GM23248 (cell line): ENCODE measurements around the gene PLD1. TPM values are rescaled to one million over a fixed set of nuclear protein-coding genes. Genes with fewer than 3 reads are reported as not detected.

ENCODE experiments used
- DNase-seq: peaks from one replicate; pipeline ENCODE4 v3.0.0-alpha.2; 2015
- H2AFZ ChIP-seq: fragments of 200-600 bp; sonication (generic); 2 replicates; pipeline ENCODE4 v1.6.1; 2016; ENCODE audit warnings: antibody characterized with exemption
- H3F3A ChIP-seq: fragments of 200-600 bp; sonication (generic); 2 replicates; pipeline ENCODE4 v1.6.1; 2016; ENCODE audit warnings: mild to moderate bottlenecking, antibody characterized with exemption, mixed run types; ENCODE audit not compliant: insufficient read depth
- H3K27ac ChIP-seq: fragments of 200-600 bp; sonication (generic); 2 replicates; pipeline ENCODE4 v1.5.1; 2016; ENCODE audit warnings: mild to moderate bottlenecking
- H3K27me3 ChIP-seq: fragments of 200-600 bp; sonication (generic); replicated peaks from 2 replicates; pipeline ENCODE4 v1.6.1; 2016; ENCODE audit warnings: mild to moderate bottlenecking; ENCODE audit not compliant: insufficient read depth
- H3K36me3 ChIP-seq: fragments of 200-600 bp; sonication (generic); 2 replicates; pipeline ENCODE4 v1.6.1; 2016; ENCODE audit warnings: low read depth, mild to moderate bottlenecking
- H3K4me1 ChIP-seq: fragments of 200-600 bp; sonication (generic); 2 replicates; pipeline ENCODE4 v1.6.1; 2016; ENCODE audit warnings: mild to moderate bottlenecking; ENCODE audit not compliant: insufficient read depth
- H3K4me2 ChIP-seq: fragments of 200-600 bp; sonication (generic); one replicate; pipeline ENCODE4 v1.6.1; 2016; ENCODE audit warnings: mild to moderate bottlenecking; ENCODE audit not compliant: unreplicated experiment
- H3K4me3 ChIP-seq: fragments of 200-600 bp; sonication (generic); 2 replicates; pipeline ENCODE4 v1.5.1; 2016; ENCODE audit warnings: mild to moderate bottlenecking
- H3K79me2 ChIP-seq: fragments of 200-600 bp; sonication (generic); 2 replicates; pipeline ENCODE4 v1.6.1; 2016; ENCODE audit warnings: mild to moderate bottlenecking; ENCODE audit not compliant: insufficient read depth
- H3K9ac ChIP-seq: fragments of 200-600 bp; sonication (generic); 2 replicates; pipeline ENCODE4 v1.6.1; 2016; ENCODE audit warnings: mild to moderate bottlenecking
- H3K9me2 ChIP-seq: fragments of 200-600 bp; sonication (generic); 2 replicates; pipeline ENCODE4 v1.6.1; 2016; ENCODE audit warnings: mixed run types, mild to moderate bottlenecking, moderate library complexity; ENCODE audit not compliant: insufficient read depth
- H3K9me3 ChIP-seq: fragments of 200-600 bp; sonication (generic); one replicate; pipeline ENCODE4 v1.6.1; 2017; ENCODE audit warnings: low read depth
- H4K20me1 ChIP-seq: fragments of 200-600 bp; sonication (generic); 2 replicates; pipeline ENCODE4 v1.6.0; 2016; ENCODE audit not compliant: insufficient read depth
- EZH2 ChIP-seq: fragments of 200-600 bp; sonication (generic); IDR thresholded peaks from 2 replicates; pipeline ENCODE4 v1.6.1; 2018; ENCODE audit warnings: antibody characterized with exemption, mild to moderate bottlenecking; ENCODE audit not compliant: insufficient read depth, poor library complexity, severe bottlenecking
- EZH2phosphoT487 ChIP-seq: fragments of 200-600 bp; sonication (generic); IDR thresholded peaks from 2 replicates; pipeline ENCODE4 v1.6.1; 2018; ENCODE audit warnings: antibody characterized with exemption, moderate library complexity, mild to moderate bottlenecking, low read depth; ENCODE audit not compliant: insufficient read depth
- WGBS, 2 experiments: methylation state at CpG; one replicate each; pipeline ENCODE4 v1.1.6; 2015 to 2017; ENCODE audit warnings: low lambda C conversion rate in 2 of 2, low coverage in 1 of 2; ENCODE audit errors: missing lambda C conversion rate in 2 of 2; 5-methylcytosine and 5-hydroxymethylcytosine counted together
- in situ Hi-C: fragments of 300-500 bp; cut with MboI; formaldehyde crosslinking; loops from 2 replicates; pipeline ENCODE4 v1.15.0; 2020
- polyA plus RNA-seq: library from polyadenylated mRNA; unstranded; fragments of >200 nt; fragmentation: Nextera tagmentation; extraction: Ambion mirVana; gene quantifications from 2 replicates; pipeline ENCODE4 v1.2.1, GENCODE V29; 2016
- total RNA-seq: library from RNA; depleted of rRNA; stranded (reverse); fragments of >200 nt; shearing (Covaris generic); gene quantifications from 2 replicates; pipeline ENCODE4 v1.2.3, GENCODE V29; 2014

PLD1 gene
- total and polyA plus RNA-seq, 2 experiments from 2014 or later = 3.0 to 4.6 TPM

DNA sequence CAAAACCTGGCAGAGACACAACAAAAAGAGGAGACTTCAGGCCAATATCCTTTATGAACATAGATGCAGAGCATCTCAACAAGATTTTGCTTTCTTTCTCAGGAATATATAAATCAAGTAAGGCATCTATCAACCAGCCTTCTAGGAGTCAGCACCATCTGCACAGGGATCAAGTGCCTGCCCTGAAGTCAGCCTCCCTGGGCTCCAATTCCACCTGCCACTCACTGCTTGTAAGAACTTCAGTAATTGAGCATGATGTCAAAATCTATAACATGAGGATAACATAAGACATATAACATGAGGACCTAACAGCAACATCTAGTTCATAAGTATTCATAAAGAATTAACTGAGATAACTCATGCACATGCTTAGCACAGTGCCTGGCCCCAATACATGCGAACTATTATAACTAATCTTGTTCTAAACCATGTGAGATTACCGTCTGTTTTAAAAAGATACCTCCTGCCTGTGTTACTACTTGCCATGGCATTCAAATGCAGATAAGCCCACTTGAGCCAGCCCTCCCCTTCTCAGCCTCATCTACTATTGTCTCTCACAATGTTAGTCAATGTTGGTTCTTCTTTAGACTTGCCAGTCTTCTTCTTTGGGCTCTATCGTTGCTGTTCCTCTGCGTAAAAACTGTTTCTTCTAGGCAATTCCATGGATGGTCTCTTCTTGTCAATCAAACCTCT, 91.6 kb downstream of the PLD1 start:
- no peak overlapping the region for H3K27ac ChIP-seq
- no peaks in the 10 kb centered on the region for H4K20me1 ChIP-seq
- no peaks in the 10 kb centered on the region for H3K9me2 ChIP-seq
- no peaks in the 10 kb centered on the region for H3F3A ChIP-seq
- no peak overlapping the region for H3K4me2 ChIP-seq
- H3K9ac ChIP-seq = no peak overlapping the region
- WGBS, 2 experiments = 78 to 81% methylated on average over 4 of the region's 4 CpGs
- H3K79me2 ChIP-seq = no peaks in the 10 kb centered on the region
- no peak overlapping the region for H3K4me3 ChIP-seq
- H3K27me3 ChIP-seq = no peaks in the 10 kb centered on the region
- peaks cover 5% of the 10 kb centered on the region for H3K9me3 ChIP-seq
- DNase-seq = no peak
- H2AFZ ChIP-seq = no peak overlapping the region
- TF ChIP-seq EZH2 (no peak), EZH2phosphoT487 (no peak)
- H3K36me3 ChIP-seq = no peaks in the 10 kb centered on the region
- no peaks in the 10 kb centered on the region for H3K4me1 ChIP-seq
- in situ Hi-C loops = no loop called here

- Histone ChIP-seq H4K20me1 (no peaks in the 10 kb centered on the region), H3K9me2 (no peaks in the 10 kb centered on the region), H2AFZ (no peak overlapping the region), H3K9ac (no peak overlapping the region), H3K9me3 (peaks cover 5% of the 10 kb centered on the region), H3K27me3 (no peaks in the 10 kb centered on the region), H3K36me3 (no peaks in the 10 kb centered on the region), H3F3A (no peaks in the 10 kb centered on the region), H3K4me3 (no peak overlapping the region), H3K4me1 (no peaks in the 10 kb centered on the region), H3K79me2 (no peaks in the 10 kb centered on the region), H3K27ac (no peak overlapping the region), H3K4me2 (no peak overlapping the region)
- no peak for DNase-seq
- in situ Hi-C loops = no loop called here
- no peak for TF ChIP-seq EZH2
- 94 to 97% methylated on average over 2 of the region's 2 CpGs for WGBS, 2 experiments
Observed at GRCh38 chr3:171715155-171715554, 95.1 kb downstream of the PLD1 start.

- H3K4me1 ChIP-seq = no peaks in the 10 kb centered on the region
- H3K36me3 ChIP-seq = no peaks in the 10 kb centered on the region
- H3K4me3 ChIP-seq = no peak overlapping the region
- H3K9me2 ChIP-seq = no peaks in the 10 kb centered on the region
- WGBS, 2 experiments = 71 to 80% methylated on average over 8 of the region's 8 CpGs
- TF ChIP-seq EZH2 (no peak), EZH2phosphoT487 (no peak)
- no peaks in the 10 kb centered on the region for H3F3A ChIP-seq
- H4K20me1 ChIP-seq = no peaks in the 10 kb centered on the region
- H3K9ac ChIP-seq = no peak overlapping the region
- H2AFZ ChIP-seq = no peak overlapping the region
- no peak for DNase-seq
- H3K9me3 ChIP-seq = peaks cover 5% of the 10 kb centered on the region
- H3K27ac ChIP-seq = no peak overlapping the region
- no peaks in the 10 kb centered on the region for H3K27me3 ChIP-seq
- no peak overlapping the region for H3K4me2 ChIP-seq
- in situ Hi-C loops = no loop called here
- no peaks in the 10 kb centered on the region for H3K79me2 ChIP-seq
Observed at GRCh38 chr3:171712171-171712938, 97.9 kb downstream of the PLD1 start.

GRCh38 chr3:171711461-171712170, 98.7 kb downstream of the PLD1 start:
- H3K27me3 ChIP-seq = no peaks in the 10 kb centered on the region
- no peaks in the 10 kb centered on the region for H3K4me1 ChIP-seq
- H3K36me3 ChIP-seq = no peaks in the 10 kb centered on the region
- peaks cover 5% of the 10 kb centered on the region for H3K9me3 ChIP-seq
- H3F3A ChIP-seq = no peaks in the 10 kb centered on the region
- TF ChIP-seq EZH2phosphoT487 (no peak), EZH2 (no peak)
- no peak overlapping the region for H3K27ac ChIP-seq
- H3K9ac ChIP-seq = no peak overlapping the region
- no peak overlapping the region for H3K4me2 ChIP-seq
- DNase-seq = peak; percentile 18
- H3K4me3 ChIP-seq = no peak overlapping the region
- no peaks in the 10 kb centered on the region for H3K9me2 ChIP-seq
- H2AFZ ChIP-seq = no peak overlapping the region
- in situ Hi-C loops = no loop called here
- WGBS, 2 experiments = 83 to 87% methylated on average over 3 of the region's 3 CpGs
- no peaks in the 10 kb centered on the region for H3K79me2 ChIP-seq
- H4K20me1 ChIP-seq = no peaks in the 10 kb centered on the region
